Fibroblast of lung (primary cell): ENCODE results near the gene C22orf31. TPM values are rescaled to one million over a fixed set of nuclear protein-coding genes. Genes with fewer than 3 reads are reported as not detected.

Experiments
- DNase-seq, 2 donors: peaks; one replicate each; pipeline versions ENCODE4 v3.0.0 to v3.0.0-alpha.2; 2010; ENCODE audit warnings: low read depth in 2 of 2
- H2AFZ ChIP-seq: 2 replicates; pipeline ENCODE4 v1.5.1; 2012; ENCODE audit warnings: low read length, control low read depth, inconsistent platforms
- H3K27ac ChIP-seq: 2 replicates; pipeline ENCODE4 v1.5.1; 2011; ENCODE audit warnings: low read length, control low read depth; ENCODE audit not compliant: insufficient read depth
- H3K27me3 ChIP-seq: 2 replicates; pipeline ENCODE4 v1.5.1; 2011; ENCODE audit warnings: mild to moderate bottlenecking, low read length; ENCODE audit not compliant: control insufficient read depth, insufficient read depth
- H3K36me3 ChIP-seq: 2 replicates; pipeline ENCODE4 v1.5.1; 2011; ENCODE audit warnings: low read length; ENCODE audit not compliant: control insufficient read depth, insufficient read depth
- H3K4me1 ChIP-seq: 2 replicates; pipeline ENCODE4 v1.5.1; 2011; ENCODE audit warnings: low read length; ENCODE audit not compliant: control insufficient read depth, insufficient read depth; ENCODE audit errors: extremely low read depth
- H3K4me2 ChIP-seq: 2 replicates; pipeline ENCODE4 v1.5.1; 2011; ENCODE audit warnings: low read length, control low read depth; ENCODE audit not compliant: insufficient read depth; ENCODE audit errors: extremely low read depth
- H3K4me3 ChIP-seq, 4 experiments: fragments of 200-600 bp in 1 of 4; sonication (generic) in 1 of 4; replicated peaks in 1 of 4; 2 replicates each; pipeline ENCODE4 v1.5.1; 2011 to 2016; ENCODE audit warnings: low read length in 4 of 4, low read depth in 3 of 4, mild to moderate bottlenecking in 3 of 4, control low read depth in 2 of 4, inconsistent platforms in 1 of 4, mixed read lengths in 1 of 4; ENCODE audit not compliant: insufficient read depth in 1 of 4; ENCODE audit errors: control extremely low read depth in 1 of 4
- H3K79me2 ChIP-seq: 2 replicates; pipeline ENCODE4 v1.5.1; 2012; ENCODE audit warnings: mild to moderate bottlenecking, low read length, inconsistent platforms; ENCODE audit not compliant: control insufficient read depth, insufficient read depth
- H3K9ac ChIP-seq: 2 replicates; pipeline ENCODE4 v1.5.1; 2011; ENCODE audit warnings: mild to moderate bottlenecking, low read length, control low read depth; ENCODE audit not compliant: insufficient read depth
- H3K9me3 ChIP-seq: 2 replicates; pipeline ENCODE4 v1.5.1; 2012; ENCODE audit warnings: low read depth, low read length; ENCODE audit not compliant: control insufficient read depth, insufficient read depth
- H4K20me1 ChIP-seq: 2 replicates; pipeline ENCODE4 v1.5.1; 2011; ENCODE audit warnings: low read length; ENCODE audit not compliant: control insufficient read depth, insufficient read depth; ENCODE audit errors: extremely low read depth
- EZH2 ChIP-seq: IDR thresholded peaks from 2 replicates; pipeline ENCODE4 v1.5.1; 2012; ENCODE audit warnings: low read length, control low read depth, mild to moderate bottlenecking; ENCODE audit errors: missing control alignments
- polyA plus RNA-seq, 2 donors: library from polyadenylated mRNA; depleted of rRNA in 1 of 2; stranded (reverse) in 1 of 2; unstranded in 1 of 2; fragments of >200 nt; gene quantifications; 2 replicates each; pipeline ENCODE4 v1.2.1, GENCODE V29; 2011 to 2012; ENCODE audit warnings: missing spikeins in 1 of 2
- total RNA-seq: library from RNA; depleted of rRNA; stranded (reverse); fragments of >200 nt; gene quantifications from 2 replicates; pipeline ENCODE4 v1.2.1, GENCODE V29; 2014
- TF ChIP-seq, protein P1 (sequence below), 2 donors: IDR thresholded peaks in 1 of 2; conservative IDR thresholded peaks in 1 of 2; 1 replicate in 1 of 2; 2 replicates in 1 of 2; pipeline ENCODE4 v1.5.1; 2011 to 2012; ENCODE audit warnings: low read length in 2 of 2, control low read depth in 1 of 2, inconsistent platforms in 1 of 2, low read depth in 1 of 2, mild to moderate bottlenecking in 1 of 2

The C22orf31 gene
- total and polyA plus RNA-seq, 2 donors (not counting 1 experiment from before 2014, with no cell fraction given), result 0.17 TPM; not detected in 1

GRCh38 chr22:29073618-29074275 lies 12.1 kb upstream of the C22orf31 start:
- Histone ChIP-seq H3K27ac (no peak overlapping the region), H3K79me2 (no peaks in the 10 kb centered on the region), H3K4me2 (peak overlapping the region; percentile 91), H3K4me1 (peaks cover 3% of the 10 kb centered on the region), H4K20me1 (no peaks in the 10 kb centered on the region), H3K36me3 (no peaks in the 10 kb centered on the region), H3K9ac (peak overlapping the region; percentile 54), H3K4me3 (peak overlapping the region; percentile 52 to 74 (median 66)), H3K9me3 (no peaks in the 10 kb centered on the region), H3K27me3 (peaks cover 3% of the 10 kb centered on the region), H2AFZ (peak overlapping the region; percentile 21)
- peak; percentile 9 to 17 for DNase-seq
- TF ChIP-seq, protein P1, sequence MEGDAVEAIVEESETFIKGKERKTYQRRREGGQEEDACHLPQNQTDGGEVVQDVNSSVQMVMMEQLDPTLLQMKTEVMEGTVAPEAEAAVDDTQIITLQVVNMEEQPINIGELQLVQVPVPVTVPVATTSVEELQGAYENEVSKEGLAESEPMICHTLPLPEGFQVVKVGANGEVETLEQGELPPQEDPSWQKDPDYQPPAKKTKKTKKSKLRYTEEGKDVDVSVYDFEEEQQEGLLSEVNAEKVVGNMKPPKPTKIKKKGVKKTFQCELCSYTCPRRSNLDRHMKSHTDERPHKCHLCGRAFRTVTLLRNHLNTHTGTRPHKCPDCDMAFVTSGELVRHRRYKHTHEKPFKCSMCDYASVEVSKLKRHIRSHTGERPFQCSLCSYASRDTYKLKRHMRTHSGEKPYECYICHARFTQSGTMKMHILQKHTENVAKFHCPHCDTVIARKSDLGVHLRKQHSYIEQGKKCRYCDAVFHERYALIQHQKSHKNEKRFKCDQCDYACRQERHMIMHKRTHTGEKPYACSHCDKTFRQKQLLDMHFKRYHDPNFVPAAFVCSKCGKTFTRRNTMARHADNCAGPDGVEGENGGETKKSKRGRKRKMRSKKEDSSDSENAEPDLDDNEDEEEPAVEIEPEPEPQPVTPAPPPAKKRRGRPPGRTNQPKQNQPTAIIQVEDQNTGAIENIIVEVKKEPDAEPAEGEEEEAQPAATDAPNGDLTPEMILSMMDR (conservative IDR thresholded peaks at IDR 0.05 in 1 of 2, IDR thresholded peaks at IDR 0.05 in 1 of 2; ENCODE audit: low read depth in 1 of 2, low read length in 2 of 2), result no peak
- no peak for TF ChIP-seq EZH2

- H3K9ac ChIP-seq, result peak within 1 kb of the TSS; percentile 54
- DNase-seq, result no peak
Measured at GRCh38 chr22:29072979-29073617, 11.5 kb upstream of the C22orf31 start, which contains the start of gene KREMEN1. Gene KREMEN1, plus strand, starts transcription at chr22:29073035. Its CDS starts 96 bp downstream, at chr22:29073131.

More at GRCh38 chr22:29072979-29073617, 11.5 kb upstream of the C22orf31 start, which contains the start of gene KREMEN1:
- Histone ChIP-seq H3K9me3 (no peaks in the 10 kb centered on the region), H2AFZ (peak within 1 kb of the TSS; percentile 16), H3K27me3 (peaks cover 3% of the 10 kb centered on the region), H3K79me2 (no peaks in the 10 kb centered on the region), H3K4me3 (peak within 1 kb of the TSS; percentile 60 to 74 (median 66)), H3K4me1 (peaks cover 3% of the 10 kb centered on the region), H3K4me2 (peak within 1 kb of the TSS; percentile 91), H3K27ac (no peak within 1 kb of the TSS), H4K20me1 (no peaks in the 10 kb centered on the region), H3K36me3 (no peaks in the 10 kb centered on the region)
- TF ChIP-seq, protein P1 (conservative IDR thresholded peaks at IDR 0.05 in 1 of 2, IDR thresholded peaks at IDR 0.05 in 1 of 2; ENCODE audit: low read depth in 1 of 2, low read length in 2 of 2), result no peak
- TF ChIP-seq EZH2, result no peak
